Endothelial cell of umbilical vein (primary cell): Measurements from ENCODE around the gene RBM20.

Experiments used
- EZH2 ChIP-seq: IDR thresholded peaks from 2 replicates; pipeline ENCODE4 v1.6.1; 2012; ENCODE audit warnings: borderline replicate concordance, low read depth, mild to moderate bottlenecking, moderate library complexity, low read length, inconsistent platforms; ENCODE audit not compliant: severe bottlenecking
- FOS ChIP-seq: IDR thresholded peaks from 2 replicates; pipeline ENCODE4 v1.6.1; 2011; ENCODE audit warnings: mild to moderate bottlenecking, low read length, moderate library complexity, borderline replicate concordance; ENCODE audit not compliant: insufficient read depth
- GATA2 ChIP-seq: IDR thresholded peaks from 2 replicates; pipeline ENCODE4 v1.7.0; 2011; ENCODE audit warnings: low read depth, mild to moderate bottlenecking, moderate library complexity, mixed read lengths, low read length; ENCODE audit not compliant: insufficient read length, insufficient read depth
- JUN ChIP-seq: IDR thresholded peaks from 2 replicates; pipeline ENCODE4 v1.6.1; 2011; ENCODE audit warnings: borderline replicate concordance, low read depth; ENCODE audit not compliant: insufficient read length, insufficient read depth
- MYC ChIP-seq: IDR thresholded peaks from one replicate; pipeline ENCODE4 v1.6.1; 2011; ENCODE audit warnings: mild to moderate bottlenecking, low read depth, low read length
- POLR2A ChIP-seq: IDR thresholded peaks from 2 replicates; pipeline ENCODE4 v1.6.1; 2012; ENCODE audit warnings: low read depth, mild to moderate bottlenecking, control low read depth, low read length
- POLR2AphosphoS5 ChIP-seq: IDR thresholded peaks from 2 replicates; pipeline ENCODE4 v1.6.1; 2012; ENCODE audit warnings: low read depth, mild to moderate bottlenecking, control low read depth, low read length, moderate library complexity; ENCODE audit not compliant: insufficient read depth
- TF ChIP-seq, protein P1 (sequence below): IDR thresholded peaks from 2 replicates; pipeline ENCODE4 v1.6.1; 2011; ENCODE audit not compliant: insufficient read depth, insufficient read length
- TF ChIP-seq, protein P2 (sequence below), 2 donors: IDR thresholded peaks; 1 replicate in 1 of 2; 2 replicates in 1 of 2; pipeline ENCODE4 v1.5.1; 2011; ENCODE audit warnings: low read length in 2 of 2, mild to moderate bottlenecking in 2 of 2, moderate library complexity in 2 of 2, control low read depth in 1 of 2, inconsistent platforms in 1 of 2, low read depth in 1 of 2; ENCODE audit not compliant: insufficient read depth in 1 of 2; ENCODE audit errors: extremely low read depth in 1 of 2

DNA sequence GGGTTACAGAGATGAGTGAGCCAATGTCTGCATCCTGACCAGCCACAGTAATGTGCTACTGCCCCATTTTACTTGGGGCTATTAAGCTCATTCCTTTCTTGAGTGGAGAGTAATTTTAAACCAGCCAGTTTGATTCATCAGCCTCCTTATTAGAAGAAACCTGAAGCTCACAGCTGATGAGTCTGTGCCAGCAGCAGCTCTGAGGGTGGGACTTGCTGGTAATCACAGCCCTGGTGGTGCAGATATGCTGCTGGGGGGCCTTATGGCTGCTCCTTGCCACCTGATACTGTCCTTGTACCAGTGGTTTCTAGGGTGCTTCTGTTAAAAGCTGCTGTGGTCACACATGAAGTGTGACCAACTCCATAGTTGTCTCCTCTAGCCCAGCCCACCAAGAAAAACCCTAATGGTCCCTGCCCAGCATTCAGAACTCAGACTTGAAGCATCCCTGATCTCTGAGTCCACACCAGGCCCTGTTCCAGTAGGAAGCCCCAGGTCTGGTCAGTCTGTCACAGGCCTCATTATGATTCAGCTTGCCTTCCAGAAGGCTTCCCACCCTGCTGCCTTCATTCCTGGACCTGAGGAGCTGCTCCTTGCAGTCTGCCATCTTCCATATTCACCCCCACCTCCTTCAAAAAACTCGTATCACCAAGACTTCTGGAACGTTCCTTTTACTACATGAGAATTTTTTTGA, 28.9 kb upstream of the RBM20 start:
- TF ChIP-seq, protein P1, sequence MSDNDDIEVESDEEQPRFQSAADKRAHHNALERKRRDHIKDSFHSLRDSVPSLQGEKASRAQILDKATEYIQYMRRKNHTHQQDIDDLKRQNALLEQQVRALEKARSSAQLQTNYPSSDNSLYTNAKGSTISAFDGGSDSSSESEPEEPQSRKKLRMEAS = no peak
- TF ChIP-seq, protein P2, sequence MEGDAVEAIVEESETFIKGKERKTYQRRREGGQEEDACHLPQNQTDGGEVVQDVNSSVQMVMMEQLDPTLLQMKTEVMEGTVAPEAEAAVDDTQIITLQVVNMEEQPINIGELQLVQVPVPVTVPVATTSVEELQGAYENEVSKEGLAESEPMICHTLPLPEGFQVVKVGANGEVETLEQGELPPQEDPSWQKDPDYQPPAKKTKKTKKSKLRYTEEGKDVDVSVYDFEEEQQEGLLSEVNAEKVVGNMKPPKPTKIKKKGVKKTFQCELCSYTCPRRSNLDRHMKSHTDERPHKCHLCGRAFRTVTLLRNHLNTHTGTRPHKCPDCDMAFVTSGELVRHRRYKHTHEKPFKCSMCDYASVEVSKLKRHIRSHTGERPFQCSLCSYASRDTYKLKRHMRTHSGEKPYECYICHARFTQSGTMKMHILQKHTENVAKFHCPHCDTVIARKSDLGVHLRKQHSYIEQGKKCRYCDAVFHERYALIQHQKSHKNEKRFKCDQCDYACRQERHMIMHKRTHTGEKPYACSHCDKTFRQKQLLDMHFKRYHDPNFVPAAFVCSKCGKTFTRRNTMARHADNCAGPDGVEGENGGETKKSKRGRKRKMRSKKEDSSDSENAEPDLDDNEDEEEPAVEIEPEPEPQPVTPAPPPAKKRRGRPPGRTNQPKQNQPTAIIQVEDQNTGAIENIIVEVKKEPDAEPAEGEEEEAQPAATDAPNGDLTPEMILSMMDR (IDR thresholded peaks at IDR 0.05; ENCODE audit: extremely low read depth in 1 of 2, insufficient read depth in 1 of 2, low read depth in 1 of 2, low read length in 2 of 2) = no peak
- no peak for TF ChIP-seq EZH2
- TF ChIP-seq POLR2A = no peak
- TF ChIP-seq MYC = no peak
- TF ChIP-seq JUN = no peak
- TF ChIP-seq POLR2AphosphoS5 = no peak
- TF ChIP-seq GATA2 = no peak
- no peak for TF ChIP-seq FOS
